ENCODE measurements around the gene WDR73.

The WDR73 gene

GRCh38 chr15:84621358-84621979 is 32.6 kb downstream of the WDR73 start:
- peaks cover 71% of the 10 kb centered on the region for H3K9me3 ChIP-seq
- no peaks in the 10 kb centered on the region for H3K4me1 ChIP-seq
- TF ChIP-seq Cebpa-rat (IDR thresholded peaks at IDR 0.05) = no peak
- H3K27ac ChIP-seq = no peak overlapping the region
- no peaks in the 10 kb centered on the region for H3K27me3 ChIP-seq
- H3K36me3 ChIP-seq = peaks cover 100% of the 10 kb centered on the region
- H4K20me1 ChIP-seq = peaks cover 27% of the 10 kb centered on the region
- no peak overlapping the region for H3K4me2 ChIP-seq
- H3K4me3 ChIP-seq = peak overlapping the region; percentile 51
- no peak overlapping the region for H3K9ac ChIP-seq

- no peaks in the 10 kb centered on the region for H3K27me3 ChIP-seq
- H3K36me3 ChIP-seq = peaks cover 100% of the 10 kb centered on the region
- H3K27ac ChIP-seq = no peak overlapping the region
- H3K4me2 ChIP-seq = no peak overlapping the region
- H3K4me3 ChIP-seq = peak overlapping the region; percentile 51
- no peak for TF ChIP-seq Cebpa-rat (IDR thresholded peaks at IDR 0.05)
- peaks cover 80% of the 10 kb centered on the region for H3K9me3 ChIP-seq
- no peak overlapping the region for H3K9ac ChIP-seq
- H4K20me1 ChIP-seq = peaks cover 27% of the 10 kb centered on the region
- H3K4me1 ChIP-seq = peaks cover 5% of the 10 kb centered on the region; the same call in 1 of the 2 replicates
Observed at GRCh38 chr15:84620626-84621025, 33.5 kb downstream of the WDR73 start.

DNA sequence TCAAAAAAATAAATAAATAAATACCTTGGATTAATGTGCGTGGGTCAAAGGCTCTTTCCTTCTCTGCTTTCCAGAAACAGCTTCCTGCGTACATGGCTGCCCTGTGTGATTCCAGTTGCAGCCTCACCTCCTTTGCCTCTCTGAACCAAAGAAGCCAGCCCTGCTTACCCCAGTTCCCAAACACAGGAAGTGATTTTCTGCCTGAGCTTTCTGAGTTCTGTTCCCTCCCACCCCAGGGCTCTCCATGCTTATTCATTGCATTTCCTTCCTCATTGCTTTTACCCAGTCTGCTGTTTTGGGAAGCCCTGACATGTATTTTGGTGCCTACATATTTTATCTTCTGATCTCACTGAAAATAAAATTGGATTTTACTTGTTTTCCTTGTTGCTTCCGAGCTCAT is 37.8 kb downstream of the WDR73 start:
- H3K27ac ChIP-seq = no peak overlapping the region
- H4K20me1 ChIP-seq = peaks cover 53% of the 10 kb centered on the region
- H3K36me3 ChIP-seq = peaks cover 100% of the 10 kb centered on the region
- no peak overlapping the region for H3K9ac ChIP-seq
- no peak for TF ChIP-seq Cebpa-rat (IDR thresholded peaks at IDR 0.05)
- no peak overlapping the region for H3K4me3 ChIP-seq
- peaks cover 5% of the 10 kb centered on the region; the same call in 1 of the 2 replicates for H3K4me1 ChIP-seq
- no peak overlapping the region for H3K4me2 ChIP-seq
- H3K27me3 ChIP-seq = no peaks in the 10 kb centered on the region
- peaks cover 74% of the 10 kb centered on the region for H3K9me3 ChIP-seq

- TF ChIP-seq Cebpa-rat (IDR thresholded peaks at IDR 0.05) = no peak
- Histone ChIP-seq H3K4me3 (no peak overlapping the region), H3K36me3 (peaks cover 100% of the 10 kb centered on the region), H3K27ac (no peak overlapping the region), H4K20me1 (peaks cover 99% of the 10 kb centered on the region), H3K4me1 (peaks cover 16% of the 10 kb centered on the region), H3K9ac (no peak overlapping the region), H3K27me3 (no peaks in the 10 kb centered on the region), H3K9me3 (peaks cover 28% of the 10 kb centered on the region), H3K4me2 (no peak overlapping the region)
Observed at GRCh38 chr15:84611631-84612030, 42.5 kb downstream of the WDR73 start.

GRCh38 chr15:84609818-84610525 is 44.1 kb downstream of the WDR73 start:
- TF ChIP-seq Cebpa-rat (IDR thresholded peaks at IDR 0.05) = no peak
- Histone ChIP-seq H3K4me2 (no peak overlapping the region), H3K27me3 (no peaks in the 10 kb centered on the region), H3K4me1 (peaks cover 27% of the 10 kb centered on the region), H3K27ac (no peak overlapping the region), H3K36me3 (peaks cover 100% of the 10 kb centered on the region), H3K9ac (no peak overlapping the region), H3K9me3 (peaks cover 11% of the 10 kb centered on the region), H4K20me1 (peaks cover 100% of the 10 kb centered on the region), H3K4me3 (no peak overlapping the region)

- Histone ChIP-seq H4K20me1 (peaks cover 100% of the 10 kb centered on the region), H3K4me2 (no peak overlapping the region), H3K27me3 (no peaks in the 10 kb centered on the region), H3K4me1 (peaks cover 39% of the 10 kb centered on the region), H3K9ac (no peak overlapping the region), H3K9me3 (no peaks in the 10 kb centered on the region; the same call in 1 of the 2 replicates), H3K36me3 (peaks cover 98% of the 10 kb centered on the region), H3K4me3 (no peak overlapping the region), H3K27ac (no peak overlapping the region)
- TF ChIP-seq Cebpa-rat (IDR thresholded peaks at IDR 0.05) = no peak
Observed at GRCh38 chr15:84608707-84609284, 45.3 kb downstream of the WDR73 start.

GRCh38 chr15:84606653-84607120 is 47.4 kb downstream of the WDR73 start:
- peak overlapping the region; percentile 78 for H3K27ac ChIP-seq
- H3K9me3 ChIP-seq = no peaks in the 10 kb centered on the region; the same call in 1 of the 2 replicates
- TF ChIP-seq Cebpa-rat (IDR thresholded peaks at IDR 0.05) = no peak
- H3K4me1 ChIP-seq = peaks cover 60% of the 10 kb centered on the region
- H3K36me3 ChIP-seq = peaks cover 84% of the 10 kb centered on the region
- H3K27me3 ChIP-seq = no peaks in the 10 kb centered on the region
- peak overlapping the region; percentile 94 for H3K4me2 ChIP-seq
- H3K4me3 ChIP-seq = no peak overlapping the region
- peak overlapping the region; percentile 22; the same call in 1 of the 2 replicates for H3K9ac ChIP-seq
- peaks cover 99% of the 10 kb centered on the region for H4K20me1 ChIP-seq

- Histone ChIP-seq H3K9me3 (no peaks in the 10 kb centered on the region), H3K4me1 (peaks cover 61% of the 10 kb centered on the region), H3K27me3 (no peaks in the 10 kb centered on the region), H4K20me1 (peaks cover 87% of the 10 kb centered on the region), H3K9ac (peak overlapping the region; percentile 75), H3K36me3 (peaks cover 72% of the 10 kb centered on the region), H3K4me2 (peak overlapping the region; percentile 94), H3K27ac (peak overlapping the region; percentile 78), H3K4me3 (peak overlapping the region; percentile 57)
- TF ChIP-seq Cebpa-rat (IDR thresholded peaks at IDR 0.05) = no peak
Observed at GRCh38 chr15:84605554-84605882, 48.6 kb downstream of the WDR73 start.

DNA sequence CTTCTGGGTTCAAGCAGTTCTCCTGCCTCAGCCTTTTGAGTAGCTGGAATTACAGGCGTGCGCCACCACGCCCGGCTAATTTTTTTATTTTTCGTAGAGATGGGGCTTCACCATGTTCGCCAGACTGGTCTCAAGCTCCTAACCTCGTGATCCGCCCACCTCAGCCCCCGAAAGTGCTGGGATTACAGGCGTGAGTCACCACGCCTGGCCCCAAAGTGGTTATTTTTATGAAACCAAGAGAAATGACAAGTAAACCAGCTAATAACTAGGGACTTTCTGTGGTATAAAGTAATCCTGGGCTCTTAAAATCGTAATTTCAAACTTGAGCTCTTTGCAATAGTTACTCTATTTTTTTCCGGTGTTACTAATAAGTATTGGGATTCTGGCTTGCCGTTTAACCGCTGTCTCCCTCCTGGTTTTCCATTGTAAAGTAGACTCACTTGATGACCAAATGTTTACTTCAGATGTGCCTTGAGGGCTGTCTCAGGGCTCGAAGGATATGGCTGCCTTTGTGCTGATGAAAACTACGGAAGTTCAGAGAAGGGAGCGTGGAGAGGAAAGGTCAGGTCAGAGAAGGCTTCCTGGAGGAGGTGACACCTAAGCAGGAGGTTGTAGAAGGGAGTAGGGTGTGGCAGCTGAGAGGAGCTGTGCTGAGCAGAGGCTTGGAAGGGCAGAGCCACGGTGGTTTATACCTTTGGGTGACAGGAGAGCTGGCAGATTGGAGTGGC is 49.1 kb downstream of the WDR73 start:
- peak overlapping the region; percentile 94 for H3K4me2 ChIP-seq
- no peaks in the 10 kb centered on the region for H3K27me3 ChIP-seq
- peak overlapping the region; percentile 75 for H3K9ac ChIP-seq
- peaks cover 67% of the 10 kb centered on the region for H3K36me3 ChIP-seq
- peaks cover 82% of the 10 kb centered on the region for H4K20me1 ChIP-seq
- no peak for TF ChIP-seq Cebpa-rat (IDR thresholded peaks at IDR 0.05)
- no peaks in the 10 kb centered on the region for H3K9me3 ChIP-seq
- peak overlapping the region; percentile 78 for H3K27ac ChIP-seq
- peaks cover 66% of the 10 kb centered on the region for H3K4me1 ChIP-seq
- peak overlapping the region; percentile 57 for H3K4me3 ChIP-seq

Data from BLaER1 (cell line).